Endothelial cell of umbilical vein (primary cell): ENCODE measurements around the gene TMPRSS4. TPM values are rescaled to one million over a fixed set of nuclear protein-coding genes. Genes with fewer than 3 reads are reported as not detected.

Experiments used
- BruUV-seq: library from RNA; stranded (reverse); fragments of 400-500 nt; replicated peaks from 2 replicates; lab custom pipeline; 2021; lab: Mats Ljungman, UMichigan
- CTCF ChIA-PET: fragments of 300-600, 350-600 bp; sonication (Branson Sonifier 250); formaldehyde crosslinking; loops from one replicate; lab custom pipeline; 2021; ENCODE audit warnings: antibody characterized with exemption, inconsistent platforms; lab: Charles Lee
- POLR2A ChIA-PET: fragments of 300-600, 350-600 bp; sonication (Branson Sonifier 250); formaldehyde crosslinking; loops from one replicate; lab custom pipeline; 2021; ENCODE audit warnings: antibody characterized with exemption, inconsistent platforms; lab: Charles Lee
- DNase-seq: peaks from one replicate; pipeline ENCODE4 v3.0.0-alpha.2; 2011; ENCODE audit warnings: low read depth, low spot score
- FAIRE-seq: peaks from 2 replicates; lab custom pipeline; 2011; peaks lifted over from hg19 to GRCh38; lab: Jason Lieb, UNC
- H2AFZ ChIP-seq: 2 replicates; pipeline ENCODE4 v1.6.0; 2012; ENCODE audit warnings: low read depth, low read length, control low read depth, inconsistent platforms
- H3K27ac ChIP-seq: 2 replicates; pipeline ENCODE4 v1.5.1; 2011; ENCODE audit warnings: low read depth, mild to moderate bottlenecking, control low read depth, low read length, moderate library complexity; ENCODE audit not compliant: insufficient read depth
- H3K27me3 ChIP-seq, 2 experiments: 2 replicates each; pipeline versions ENCODE4 v1.6.0 to v1.6.1; 2011; ENCODE audit warnings: low read length in 2 of 2, mixed read lengths in 1 of 2; ENCODE audit not compliant: control insufficient read depth in 2 of 2, insufficient read depth in 2 of 2
- H3K36me3 ChIP-seq, 2 experiments: 2 replicates in 1 of 2; 3 replicates in 1 of 2; pipeline ENCODE4 v1.5.1; 2011; ENCODE audit warnings: low read length in 2 of 2, mild to moderate bottlenecking in 1 of 2, moderate library complexity in 1 of 2; ENCODE audit not compliant: control insufficient read depth in 2 of 2, insufficient read depth in 2 of 2; ENCODE audit errors: extremely low read depth in 1 of 2
- H3K4me1 ChIP-seq: 3 replicates; pipeline ENCODE4 v1.5.1; 2011; ENCODE audit warnings: mild to moderate bottlenecking, low read length; ENCODE audit not compliant: control insufficient read depth, insufficient read depth; ENCODE audit errors: extremely low read depth
- H3K4me2 ChIP-seq: 2 replicates; pipeline ENCODE4 v1.6.1; 2011; ENCODE audit warnings: low read length, control low read depth, mixed read lengths; ENCODE audit not compliant: insufficient read depth
- H3K4me3 ChIP-seq, 3 experiments: fragments of 200-600 bp in 1 of 3; sonication (generic), shearing (Covaris generic) in 1 of 3; replicated peaks in 1 of 3; 2 replicates each; pipeline ENCODE4 v1.5.1; 2011 to 2016; ENCODE audit warnings: control low read depth in 3 of 3, low read length in 3 of 3, mild to moderate bottlenecking in 2 of 3, inconsistent platforms in 1 of 3, low read depth in 1 of 3, moderate library complexity in 1 of 3; ENCODE audit not compliant: insufficient read depth in 1 of 3
- H3K79me2 ChIP-seq: 2 replicates; pipeline ENCODE4 v1.6.0; 2012; ENCODE audit warnings: low read length, inconsistent platforms; ENCODE audit not compliant: control insufficient read depth, insufficient read depth
- H3K9ac ChIP-seq: replicated peaks from 2 replicates; pipeline ENCODE3; 2011; ENCODE audit warnings: low read length, control low read depth; ENCODE audit not compliant: insufficient read depth; ENCODE audit errors: extremely low read depth
- H3K9me1 ChIP-seq: replicated peaks from 3 replicates; pipeline ENCODE4 v1.6.0; 2011; ENCODE audit warnings: mild to moderate bottlenecking, low read length; ENCODE audit not compliant: control insufficient read depth, insufficient read depth; ENCODE audit errors: extremely low read depth
- H3K9me3 ChIP-seq: replicated peaks from 2 replicates; pipeline ENCODE4 v1.5.1; 2012; ENCODE audit warnings: low read length, inconsistent platforms; ENCODE audit not compliant: control insufficient read depth, insufficient read depth
- H4K20me1 ChIP-seq: replicated peaks from 2 replicates; pipeline ENCODE3; 2011; ENCODE audit warnings: mild to moderate bottlenecking, low read length; ENCODE audit not compliant: control insufficient read depth, insufficient read depth; ENCODE audit errors: extremely low read depth
- EZH2 ChIP-seq: IDR thresholded peaks from 2 replicates; pipeline ENCODE4 v1.6.1; 2012; ENCODE audit warnings: borderline replicate concordance, low read depth, mild to moderate bottlenecking, moderate library complexity, low read length, inconsistent platforms; ENCODE audit not compliant: severe bottlenecking
- FOS ChIP-seq: IDR thresholded peaks from 2 replicates; pipeline ENCODE4 v1.6.1; 2011; ENCODE audit warnings: mild to moderate bottlenecking, low read length, moderate library complexity, borderline replicate concordance; ENCODE audit not compliant: insufficient read depth
- GATA2 ChIP-seq: IDR thresholded peaks from 2 replicates; pipeline ENCODE4 v1.7.0; 2011; ENCODE audit warnings: low read depth, mild to moderate bottlenecking, moderate library complexity, mixed read lengths, low read length; ENCODE audit not compliant: insufficient read length, insufficient read depth
- JUN ChIP-seq: IDR thresholded peaks from 2 replicates; pipeline ENCODE4 v1.6.1; 2011; ENCODE audit warnings: borderline replicate concordance, low read depth; ENCODE audit not compliant: insufficient read length, insufficient read depth
- MYC ChIP-seq: IDR thresholded peaks from one replicate; pipeline ENCODE4 v1.6.1; 2011; ENCODE audit warnings: mild to moderate bottlenecking, low read depth, low read length
- POLR2A ChIP-seq: IDR thresholded peaks from 2 replicates; pipeline ENCODE4 v1.6.1; 2012; ENCODE audit warnings: low read depth, mild to moderate bottlenecking, control low read depth, low read length
- POLR2AphosphoS5 ChIP-seq: IDR thresholded peaks from 2 replicates; pipeline ENCODE4 v1.6.1; 2012; ENCODE audit warnings: low read depth, mild to moderate bottlenecking, control low read depth, low read length, moderate library complexity; ENCODE audit not compliant: insufficient read depth
- dilution Hi-C: fragments of 300-500 bp; cut with MboI; formaldehyde crosslinking; loops from one replicate; pipeline ENCODE4 v1.15.0; 2019; ENCODE audit warnings: low sequenced_read_pairs; ENCODE audit not compliant: extremely low pct_ligation_motif_present
- intact Hi-C: fragments of 100-400 bp; cut with micrococcal nuclease; formaldehyde crosslinking; loops from one replicate; pipeline ENCODE4 v1.10.0; 2022
- polyA plus RNA-seq, 4 experiments: library from polyadenylated mRNA; depleted of rRNA in 3 of 4; stranded (reverse) in 3 of 4; unstranded in 1 of 4; fragments of >200 nt; gene quantifications; 2 replicates each; pipeline versions ENCODE4 v1.2.1 to v1.2.3, GENCODE V29; 2011 to 2012; ENCODE audit warnings: missing spikeins in 1 of 4
- total RNA-seq: library from RNA; stranded (reverse); gene quantifications from 2 replicates; pipeline ENCODE4 v1.2.3, GENCODE V29; 2021
- TF ChIP-seq, protein P1 (sequence below): IDR thresholded peaks from 2 replicates; pipeline ENCODE4 v1.6.1; 2011; ENCODE audit not compliant: insufficient read depth, insufficient read length
- TF ChIP-seq, protein P2 (sequence below), 2 donors: IDR thresholded peaks; 1 replicate in 1 of 2; 2 replicates in 1 of 2; pipeline ENCODE4 v1.5.1; 2011; ENCODE audit warnings: low read length in 2 of 2, mild to moderate bottlenecking in 2 of 2, moderate library complexity in 2 of 2, control low read depth in 1 of 2, inconsistent platforms in 1 of 2, low read depth in 1 of 2; ENCODE audit not compliant: insufficient read depth in 1 of 2; ENCODE audit errors: extremely low read depth in 1 of 2

The TMPRSS4 gene
- total and polyA plus RNA-seq, 2 donors (not counting 3 experiments of a cell fraction or from before 2014, with no cell fraction given), result not detected

DNA sequence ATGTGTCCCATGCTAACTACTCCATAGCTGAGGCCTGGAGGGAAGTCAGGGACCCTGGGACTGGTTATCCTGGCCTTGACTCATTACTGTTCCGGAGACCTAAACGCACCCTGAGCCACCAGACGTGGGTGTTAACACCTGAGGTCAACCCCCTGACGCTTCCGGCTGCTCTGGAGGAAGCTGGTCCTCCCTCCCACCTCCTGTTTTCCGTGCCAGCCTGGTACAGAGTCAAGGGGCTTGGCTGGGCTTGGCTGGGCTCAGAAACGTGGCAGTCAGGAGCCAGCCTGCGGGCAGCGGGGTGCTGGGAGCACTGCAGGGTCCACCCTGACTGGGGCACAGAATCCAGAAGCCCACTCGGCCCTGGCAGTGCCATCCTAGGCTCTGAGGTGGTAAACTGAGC lies 2.6 kb downstream of the TMPRSS4 start:
- H3K9me3 ChIP-seq, result no peaks in the 10 kb centered on the region
- H3K4me3 ChIP-seq, result no peak overlapping the region
- H3K4me2 ChIP-seq, result no peak overlapping the region
- intact Hi-C loops, result no loop called here
- ChIA-PET POLR2A (no interaction called here), CTCF (interaction anchor here (0.8 to 1.9 kb wide), 4 partner anchors 11 to 272 kb away, joined by 3 to 8 read pairs (median 4); no protein-coding TSS in a partner anchor)
- no peaks in the 10 kb centered on the region for H3K9me1 ChIP-seq
- BruUV-seq, result no TSS peak
- no peak overlapping the region for H3K9ac ChIP-seq
- H3K27ac ChIP-seq, result no peak overlapping the region
- no peaks in the 10 kb centered on the region for H3K79me2 ChIP-seq
- no peak for FAIRE-seq
- no peaks in the 10 kb centered on the region for H3K4me1 ChIP-seq
- H3K27me3 ChIP-seq, result peaks cover 3 to 4% of the 10 kb centered on the region in 2 experiments
- no peak for DNase-seq
- dilution Hi-C loops, result no loop called here
- TF ChIP-seq POLR2A, result no peak
- no peak for TF ChIP-seq POLR2AphosphoS5
- TF ChIP-seq JUN, result no peak
- TF ChIP-seq FOS, result no peak
- TF ChIP-seq, protein P1, sequence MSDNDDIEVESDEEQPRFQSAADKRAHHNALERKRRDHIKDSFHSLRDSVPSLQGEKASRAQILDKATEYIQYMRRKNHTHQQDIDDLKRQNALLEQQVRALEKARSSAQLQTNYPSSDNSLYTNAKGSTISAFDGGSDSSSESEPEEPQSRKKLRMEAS, result no peak
- H2AFZ ChIP-seq, result no peak overlapping the region
- no peaks in the 10 kb centered on the region for H4K20me1 ChIP-seq
- no peaks in the 10 kb centered on the region for H3K36me3 ChIP-seq

DNA sequence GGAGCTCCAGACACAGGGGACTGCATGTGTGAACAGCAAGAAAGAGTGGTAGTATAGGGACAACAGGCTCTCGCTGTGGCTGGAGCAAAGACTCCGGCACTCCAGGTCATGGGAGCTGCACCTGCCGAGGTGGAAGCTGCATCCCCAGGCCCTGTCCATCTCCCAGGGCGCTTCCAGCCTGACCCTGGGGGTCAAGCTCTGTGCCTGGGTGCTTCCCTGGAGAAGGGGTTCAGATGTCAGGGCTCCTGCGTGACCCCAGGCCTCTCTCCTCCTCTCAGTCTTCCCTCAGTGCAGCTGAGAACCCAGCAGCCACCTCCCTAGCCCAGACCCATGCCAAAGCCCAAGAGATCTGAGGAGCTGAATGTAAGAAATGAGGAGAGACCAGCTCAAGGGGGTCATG lies 3.4 kb downstream of the TMPRSS4 start:
- Histone ChIP-seq H3K27me3 (peaks cover 3% of the 10 kb centered on the region in 2 experiments), H3K79me2 (no peaks in the 10 kb centered on the region), H3K9me3 (no peaks in the 10 kb centered on the region), H3K9ac (no peak overlapping the region), H3K9me1 (no peaks in the 10 kb centered on the region), H3K4me2 (no peak overlapping the region), H3K4me1 (no peaks in the 10 kb centered on the region), H4K20me1 (no peaks in the 10 kb centered on the region), H3K27ac (no peak overlapping the region), H2AFZ (no peak overlapping the region), H3K36me3 (no peaks in the 10 kb centered on the region), H3K4me3 (no peak overlapping the region)
- FAIRE-seq (no peak), DNase-seq (no peak)
- ChIA-PET POLR2A (no interaction called here), CTCF (interaction anchor here (1.9 kb wide), 1 partner anchor 27 kb away, joined by 8 read pairs; no protein-coding TSS in a partner anchor)
- dilution Hi-C loops (no loop called here), intact Hi-C loops (no loop called here)
- BruUV-seq, result no TSS peak
- TF ChIP-seq JUN (no peak), GATA2 (no peak), EZH2 (no peak), POLR2A (no peak), FOS (no peak), POLR2AphosphoS5 (no peak), MYC (no peak)
- TF ChIP-seq, protein P1, result no peak
- TF ChIP-seq, protein P2, sequence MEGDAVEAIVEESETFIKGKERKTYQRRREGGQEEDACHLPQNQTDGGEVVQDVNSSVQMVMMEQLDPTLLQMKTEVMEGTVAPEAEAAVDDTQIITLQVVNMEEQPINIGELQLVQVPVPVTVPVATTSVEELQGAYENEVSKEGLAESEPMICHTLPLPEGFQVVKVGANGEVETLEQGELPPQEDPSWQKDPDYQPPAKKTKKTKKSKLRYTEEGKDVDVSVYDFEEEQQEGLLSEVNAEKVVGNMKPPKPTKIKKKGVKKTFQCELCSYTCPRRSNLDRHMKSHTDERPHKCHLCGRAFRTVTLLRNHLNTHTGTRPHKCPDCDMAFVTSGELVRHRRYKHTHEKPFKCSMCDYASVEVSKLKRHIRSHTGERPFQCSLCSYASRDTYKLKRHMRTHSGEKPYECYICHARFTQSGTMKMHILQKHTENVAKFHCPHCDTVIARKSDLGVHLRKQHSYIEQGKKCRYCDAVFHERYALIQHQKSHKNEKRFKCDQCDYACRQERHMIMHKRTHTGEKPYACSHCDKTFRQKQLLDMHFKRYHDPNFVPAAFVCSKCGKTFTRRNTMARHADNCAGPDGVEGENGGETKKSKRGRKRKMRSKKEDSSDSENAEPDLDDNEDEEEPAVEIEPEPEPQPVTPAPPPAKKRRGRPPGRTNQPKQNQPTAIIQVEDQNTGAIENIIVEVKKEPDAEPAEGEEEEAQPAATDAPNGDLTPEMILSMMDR (IDR thresholded peaks at IDR 0.05; ENCODE audit: extremely low read depth in 1 of 2, insufficient read depth in 1 of 2, low read depth in 1 of 2, low read length in 2 of 2), result no peak
